ENCODE results near the gene PHTF1.

The PHTF1 gene

GRCh38 chr1:113670650-113671049, 88.6 kb downstream of the PHTF1 start:
- Mint-ChIP-seq H3K36me3 (peaks cover 4% of the 10 kb centered on the region), H3K4me3 (no peak overlapping the region), H3K27me3 (no peaks in the 10 kb centered on the region), H3K9me3 (no peaks in the 10 kb centered on the region), H3K4me1 (no peaks in the 10 kb centered on the region), H3K27ac (no peak overlapping the region)
- no peak for ATAC-seq

GRCh38 chr1:113669988-113670387, 89.3 kb downstream of the PHTF1 start:
- peaks cover 4% of the 10 kb centered on the region for H3K36me3 Mint-ChIP-seq
- no peak overlapping the region for H3K4me3 Mint-ChIP-seq
- no peaks in the 10 kb centered on the region for H3K27me3 Mint-ChIP-seq
- H3K4me1 Mint-ChIP-seq, result no peaks in the 10 kb centered on the region
- ATAC-seq, result no peak
- H3K27ac Mint-ChIP-seq, result no peak overlapping the region
- H3K9me3 Mint-ChIP-seq, result no peaks in the 10 kb centered on the region

GRCh38 chr1:113666126-113666525, 93.2 kb downstream of the PHTF1 start:
- no peaks in the 10 kb centered on the region for H3K36me3 Mint-ChIP-seq
- H3K27ac Mint-ChIP-seq, result no peak overlapping the region
- no peaks in the 10 kb centered on the region for H3K27me3 Mint-ChIP-seq
- no peaks in the 10 kb centered on the region for H3K9me3 Mint-ChIP-seq
- H3K4me3 Mint-ChIP-seq, result no peak overlapping the region
- no peaks in the 10 kb centered on the region for H3K4me1 Mint-ChIP-seq
- no peak for ATAC-seq

GRCh38 chr1:113665071-113665470, 94.2 kb downstream of the PHTF1 start:
- no peak for ATAC-seq
- Mint-ChIP-seq H3K4me3 (no peak overlapping the region), H3K27ac (no peak overlapping the region), H3K27me3 (no peaks in the 10 kb centered on the region), H3K9me3 (no peaks in the 10 kb centered on the region), H3K4me1 (no peaks in the 10 kb centered on the region), H3K36me3 (no peaks in the 10 kb centered on the region)

- H3K4me3 Mint-ChIP-seq, result no peak overlapping the region
- H3K27ac Mint-ChIP-seq, result no peak overlapping the region
- no peak for ATAC-seq
- no peaks in the 10 kb centered on the region for H3K9me3 Mint-ChIP-seq
- H3K4me1 Mint-ChIP-seq, result no peaks in the 10 kb centered on the region
- H3K27me3 Mint-ChIP-seq, result no peaks in the 10 kb centered on the region
- H3K36me3 Mint-ChIP-seq, result no peaks in the 10 kb centered on the region
These were observed 95.9 kb downstream of the PHTF1 start for GRCh38 chr1:113663165-113663951.

GRCh38 chr1:113662101-113662500, 97.2 kb downstream of the PHTF1 start:
- H3K27ac Mint-ChIP-seq, result no peak overlapping the region
- ATAC-seq, result no peak
- no peaks in the 10 kb centered on the region for H3K9me3 Mint-ChIP-seq
- H3K4me3 Mint-ChIP-seq, result no peak overlapping the region
- no peaks in the 10 kb centered on the region for H3K36me3 Mint-ChIP-seq
- no peaks in the 10 kb centered on the region for H3K27me3 Mint-ChIP-seq
- H3K4me1 Mint-ChIP-seq, result no peaks in the 10 kb centered on the region

- Mint-ChIP-seq H3K27me3 (no peaks in the 10 kb centered on the region), H3K27ac (no peak overlapping the region), H3K4me1 (no peaks in the 10 kb centered on the region), H3K9me3 (no peaks in the 10 kb centered on the region), H3K36me3 (no peaks in the 10 kb centered on the region), H3K4me3 (no peak overlapping the region)
- ATAC-seq, result no peak
These were observed 99.2 kb downstream of the PHTF1 start for GRCh38 chr1:113660088-113660487.

GRCh38 chr1:113659556-113659955, 99.7 kb downstream of the PHTF1 start:
- H3K27me3 Mint-ChIP-seq, result no peaks in the 10 kb centered on the region
- no peak for ATAC-seq
- H3K9me3 Mint-ChIP-seq, result no peaks in the 10 kb centered on the region
- H3K4me1 Mint-ChIP-seq, result no peaks in the 10 kb centered on the region
- H3K27ac Mint-ChIP-seq, result no peak overlapping the region
- H3K36me3 Mint-ChIP-seq, result no peaks in the 10 kb centered on the region
- no peak overlapping the region for H3K4me3 Mint-ChIP-seq

- Mint-ChIP-seq H3K4me1 (no peaks in the 10 kb centered on the region), H3K4me3 (no peak overlapping the region), H3K36me3 (no peaks in the 10 kb centered on the region), H3K27ac (no peak overlapping the region), H3K27me3 (no peaks in the 10 kb centered on the region), H3K9me3 (no peaks in the 10 kb centered on the region)
- no peak for ATAC-seq
These were observed 100.3 kb downstream of the PHTF1 start for GRCh38 chr1:113659035-113659434.

GRCh38 chr1:113657556-113658063, 101.7 kb downstream of the PHTF1 start:
- Mint-ChIP-seq H3K36me3 (no peaks in the 10 kb centered on the region), H3K4me3 (no peak overlapping the region), H3K27me3 (no peaks in the 10 kb centered on the region), H3K4me1 (no peaks in the 10 kb centered on the region), H3K27ac (no peak overlapping the region), H3K9me3 (no peaks in the 10 kb centered on the region)
- ATAC-seq, result no peak

- H3K27me3 Mint-ChIP-seq, result no peaks in the 10 kb centered on the region
- H3K4me1 Mint-ChIP-seq, result no peaks in the 10 kb centered on the region
- ATAC-seq, result no peak
- H3K9me3 Mint-ChIP-seq, result no peaks in the 10 kb centered on the region
- H3K4me3 Mint-ChIP-seq, result no peak overlapping the region
- H3K27ac Mint-ChIP-seq, result no peak overlapping the region
- H3K36me3 Mint-ChIP-seq, result no peaks in the 10 kb centered on the region
These were observed 102.2 kb downstream of the PHTF1 start for GRCh38 chr1:113657126-113657525.

- Mint-ChIP-seq H3K9me3 (no peaks in the 10 kb centered on the region), H3K36me3 (no peaks in the 10 kb centered on the region), H3K4me1 (no peaks in the 10 kb centered on the region), H3K27ac (no peak overlapping the region), H3K27me3 (no peaks in the 10 kb centered on the region), H3K4me3 (no peak overlapping the region)
- ATAC-seq, result no peak
These were observed 104.4 kb downstream of the PHTF1 start for GRCh38 chr1:113654883-113655282.

- Mint-ChIP-seq H3K9me3 (no peaks in the 10 kb centered on the region), H3K27me3 (no peaks in the 10 kb centered on the region), H3K27ac (no peak overlapping the region), H3K4me1 (no peaks in the 10 kb centered on the region), H3K36me3 (no peaks in the 10 kb centered on the region), H3K4me3 (no peak overlapping the region)
- ATAC-seq, result no peak
These were observed 105.5 kb downstream of the PHTF1 start for GRCh38 chr1:113653741-113654140.

- no peak overlapping the region for H3K4me3 Mint-ChIP-seq
- no peaks in the 10 kb centered on the region for H3K36me3 Mint-ChIP-seq
- no peaks in the 10 kb centered on the region for H3K4me1 Mint-ChIP-seq
- no peaks in the 10 kb centered on the region for H3K9me3 Mint-ChIP-seq
- H3K27ac Mint-ChIP-seq, result no peak overlapping the region
- no peaks in the 10 kb centered on the region for H3K27me3 Mint-ChIP-seq
- ATAC-seq, result no peak
These were observed 106.5 kb downstream of the PHTF1 start for GRCh38 chr1:113652771-113653170.

- Mint-ChIP-seq H3K4me1 (no peaks in the 10 kb centered on the region), H3K27ac (no peak overlapping the region), H3K27me3 (no peaks in the 10 kb centered on the region), H3K9me3 (no peaks in the 10 kb centered on the region), H3K4me3 (no peak overlapping the region), H3K36me3 (no peaks in the 10 kb centered on the region)
- no peak for ATAC-seq
These were observed 110.8 kb downstream of the PHTF1 start for GRCh38 chr1:113648478-113648877.

- Mint-ChIP-seq H3K36me3 (no peaks in the 10 kb centered on the region), H3K9me3 (no peaks in the 10 kb centered on the region), H3K4me3 (no peak overlapping the region), H3K27ac (no peak overlapping the region), H3K4me1 (no peaks in the 10 kb centered on the region), H3K27me3 (no peaks in the 10 kb centered on the region)
- no peak for ATAC-seq
These were observed 112.1 kb downstream of the PHTF1 start for GRCh38 chr1:113647164-113647563.

All from stimulated activated memory B cell treated with anti-CD40 and anti-IgM and Interleukin-4, amounts not matched to agents 10 μg/mL and 1 μg/mL and 100 μg/mL, for 72 hours (primary cell).